HFF-Myc (cell line): Measurements from ENCODE around the gene PTPN20.

Experiments
- DNase-seq: peaks from one replicate; pipeline ENCODE4 v3.0.0-alpha.2; 2011; ENCODE audit warnings: low read depth; ENCODE audit errors: extremely low read depth
- H3K4me3 ChIP-seq: replicated peaks from 2 replicates; pipeline ENCODE4 v1.5.1; 2011; ENCODE audit warnings: low read depth, mild to moderate bottlenecking, control low read depth, low read length
- CTCF ChIP-seq: IDR thresholded peaks from 2 replicates; pipeline ENCODE4 v1.5.1; 2012; ENCODE audit warnings: mild to moderate bottlenecking, low read depth, low read length, control low read depth; ENCODE audit errors: missing control alignments

PTPN20 gene

GRCh38 chr10:47020471-47020870, 109.2 kb downstream of the PTPN20 start:
- no peak overlapping the region for H3K4me3 ChIP-seq
- TF ChIP-seq CTCF = no peak
- DNase-seq = no peak

GRCh38 chr10:47021850-47022249, 110.6 kb downstream of the PTPN20 start:
- peak; percentile 2 for TF ChIP-seq CTCF
- no peak overlapping the region for H3K4me3 ChIP-seq
- DNase-seq = no peak

- no peak overlapping the region for H3K4me3 ChIP-seq
- no peak for TF ChIP-seq CTCF
- DNase-seq = no peak
Measured at GRCh38 chr10:47022311-47023131, 111.3 kb downstream of the PTPN20 start.

GRCh38 chr10:47023237-47024045, 112.2 kb downstream of the PTPN20 start:
- H3K4me3 ChIP-seq = no peak overlapping the region
- DNase-seq = no peak
- TF ChIP-seq CTCF = no peak

- TF ChIP-seq CTCF = no peak
- no peak overlapping the region for H3K4me3 ChIP-seq
- no peak for DNase-seq
Measured at GRCh38 chr10:47024046-47024322, 112.8 kb downstream of the PTPN20 start.

GRCh38 chr10:47024399-47025252, 113.4 kb downstream of the PTPN20 start:
- peak; percentile 91 for TF ChIP-seq CTCF
- DNase-seq = no peak
- no peak overlapping the region for H3K4me3 ChIP-seq
